ENCODE results near the gene EREG.

GRCh38 chr4:74386159-74386558 lies 21.2 kb downstream of the EREG start:
- no peak for TF ChIP-seq ATF3 (IDR thresholded peaks at IDR 0.05; ENCODE audit: insufficient read depth, low read depth, low read length)
- no peak for TF ChIP-seq TAF1 (IDR thresholded peaks at IDR 0.05; ENCODE audit: low read depth, low read length)
- no peak for TF ChIP-seq SP1 (IDR thresholded peaks at IDR 0.05; ENCODE audit: low read depth, low read length)
- TF ChIP-seq CHD2 (IDR thresholded peaks at IDR 0.05; ENCODE audit: low read length), result no peak
- TF ChIP-seq CTCF (IDR thresholded peaks at IDR 0.05; ENCODE audit: control extremely low read depth in 1 of 3, insufficient read depth in 1 of 3, low read depth in 1 of 3, low read length in 3 of 3), result no peak
